Thoracic aorta (tissue), 2 donors: ENCODE data around the gene OSTC. TPM values are rescaled to one million over a fixed set of nuclear protein-coding genes. Genes with fewer than 3 reads are reported as not detected.

Experiments used
- ATAC-seq: fragments of 150-250 bp; one replicate; pipeline ENCODE4 v1.8.0; 2017; ENCODE audit warnings: low read depth; ENCODE audit not compliant: insufficient number of reproducible peaks, low FRiP score
- DNase-seq: peaks from one replicate; pipeline ENCODE4 v3.0.0-alpha.2; 2020; ENCODE audit warnings: low spot score
- H3K27ac ChIP-seq, 2 donors: fragments of 200-600 bp; sonication (generic); 1 replicate in 1 of 2; 2 replicates in 1 of 2; pipeline ENCODE4 v1.5.1; 2016; ENCODE audit warnings: mild to moderate bottlenecking in 2 of 2, moderate library complexity in 2 of 2
- H3K27me3 ChIP-seq: fragments of 200-600 bp; sonication (generic); replicated peaks from 2 replicates; pipeline ENCODE4 v1.6.0; 2016; ENCODE audit warnings: mild to moderate bottlenecking; ENCODE audit not compliant: insufficient read depth
- H3K36me3 ChIP-seq: fragments of 200-600 bp; sonication (generic); one replicate; pipeline ENCODE4 v1.5.1; 2016
- H3K4me1 ChIP-seq, 2 donors: fragments of 200-600 bp; sonication (generic); 1 replicate in 1 of 2; 2 replicates in 1 of 2; pipeline versions ENCODE4 v1.5.1 to v1.6.0; 2016; ENCODE audit warnings: low read depth in 2 of 2, mild to moderate bottlenecking in 1 of 2; ENCODE audit not compliant: control insufficient read depth in 1 of 2
- H3K4me3 ChIP-seq: fragments of 200-600 bp; sonication (generic); 2 replicates; pipeline ENCODE4 v1.5.1; 2016; ENCODE audit warnings: mild to moderate bottlenecking
- H3K9me3 ChIP-seq: fragments of 200-600 bp; sonication (generic); 2 replicates; pipeline ENCODE4 v1.5.1; 2016
- CTCF ChIP-seq: fragments of 200-600 bp; sonication (generic); IDR thresholded peaks from one replicate; pipeline ENCODE4 v1.5.1; 2019; ENCODE audit warnings: antibody characterized with exemption
- total RNA-seq, 2 donors: library from RNA; depleted of rRNA; stranded (reverse); fragments of >200 nt; gene quantifications; one replicate each; pipeline versions ENCODE4 v1.1.0 to v1.2.3, GENCODE V29; 2016

The OSTC gene
- total RNA-seq, 2 donors from 2014 or later: 56.2 to 77.2 TPM

GRCh38 chr4:108611365-108611764, 39.0 kb upstream of the OSTC start:
- no peak for TF ChIP-seq CTCF
- ATAC-seq: no peak
- Histone ChIP-seq H3K27ac (no peak overlapping the region), H3K4me1 (no peaks in the 10 kb centered on the region), H3K4me3 (no peak overlapping the region), H3K27me3 (no peaks in the 10 kb centered on the region), H3K9me3 (no peaks in the 10 kb centered on the region), H3K36me3 (no peaks in the 10 kb centered on the region)
- DNase-seq: no peak

- TF ChIP-seq CTCF: no peak
- Histone ChIP-seq H3K4me1 (no peaks in the 10 kb centered on the region), H3K27ac (no peak overlapping the region), H3K9me3 (no peaks in the 10 kb centered on the region), H3K27me3 (no peaks in the 10 kb centered on the region), H3K36me3 (no peaks in the 10 kb centered on the region), H3K4me3 (no peak overlapping the region)
- no peak for ATAC-seq
- DNase-seq: no peak
Observed at GRCh38 chr4:108612365-108612764, 38.0 kb upstream of the OSTC start.

GRCh38 chr4:108619372-108620100, 30.9 kb upstream of the OSTC start:
- H3K27me3 ChIP-seq: no peaks in the 10 kb centered on the region
- peaks cover 8 to 18% of the 10 kb centered on the region in 2 donors for H3K4me1 ChIP-seq
- H3K4me3 ChIP-seq: peak overlapping the region; percentile 80
- no peak for TF ChIP-seq CTCF
- no peaks in the 10 kb centered on the region for H3K9me3 ChIP-seq
- peak; percentile 19 for ATAC-seq
- DNase-seq: no peak
- H3K27ac ChIP-seq: peak overlapping the region in 1 of 2 donors; percentile 79
- peaks cover 20% of the 10 kb centered on the region for H3K36me3 ChIP-seq

- H3K36me3 ChIP-seq: peaks cover 24% of the 10 kb centered on the region
- H3K27ac ChIP-seq: peak within 1 kb of the TSS; percentile 59 to 79
- DNase-seq: peak; percentile 96
- peak; percentile 97 for ATAC-seq
- no peaks in the 10 kb centered on the region for H3K27me3 ChIP-seq
- H3K4me1 ChIP-seq: peaks cover 8 to 18% of the 10 kb centered on the region in 2 donors
- peak within 1 kb of the TSS; percentile 80 for H3K4me3 ChIP-seq
- H3K9me3 ChIP-seq: no peaks in the 10 kb centered on the region
- TF ChIP-seq CTCF: no peak
Observed at GRCh38 chr4:108620101-108620932, 30.1 kb upstream of the OSTC start, which contains the start of gene RPL34. Gene RPL34 (plus strand): TSS chr4:108620576. CDS start chr4:108621960, 1,384 bp downstream.
